ENCODE results near the gene CAPN5.

GRCh38 chr11:77144196-77144856, 77.6 kb downstream of the CAPN5 start:
- TF ChIP-seq CTCF (conservative IDR thresholded peaks at IDR 0.05; ENCODE audit: low read length) = no peak
- no peak for TF ChIP-seq EZH2phosphoT487 (IDR thresholded peaks at IDR 0.05; ENCODE audit: borderline replicate concordance)
